ENCODE results near the gene WASL.

Gene WASL

GRCh38 chr7:123723913-123724312, 24.9 kb downstream of the WASL start:
- no peak for TF ChIP-seq USF1 (IDR thresholded peaks at IDR 0.05)
- no peak for TF ChIP-seq FOXM1 (IDR thresholded peaks at IDR 0.05; ENCODE audit: borderline replicate concordance, low read depth)
- no peak for TF ChIP-seq RAD21 (IDR thresholded peaks at IDR 0.05; ENCODE audit: low read depth)
- no peak for TF ChIP-seq NFIC (IDR thresholded peaks at IDR 0.05)

DNA sequence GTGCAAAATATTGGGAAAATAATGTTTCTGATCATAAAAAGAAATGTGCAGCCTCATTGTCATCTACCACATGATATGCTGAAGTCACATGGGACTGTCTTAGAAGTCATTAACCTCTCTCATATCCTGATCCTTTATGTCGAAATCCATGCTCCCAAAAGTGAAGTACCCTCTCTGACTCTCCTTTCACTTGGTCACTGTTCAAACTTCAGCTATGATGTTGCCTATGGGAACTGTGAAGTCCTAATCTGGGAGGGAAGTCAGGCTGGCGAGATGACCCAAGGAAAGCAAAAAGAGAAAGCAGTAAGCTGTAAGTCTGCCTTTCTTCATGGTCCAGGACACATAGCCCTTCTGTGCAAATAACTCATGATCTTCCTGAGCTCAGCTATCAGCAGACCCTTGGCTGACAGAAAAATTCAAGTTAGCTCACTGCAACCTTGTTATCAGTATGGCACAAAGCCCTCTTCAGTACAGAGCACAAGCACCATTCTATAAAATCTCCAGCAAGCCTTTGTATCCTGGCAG, 29.5 kb downstream of the WASL start:
- TF ChIP-seq ZBTB7A (IDR thresholded peaks at IDR 0.05; ENCODE audit: low read depth): no peak
- TF ChIP-seq, protein P1, sequence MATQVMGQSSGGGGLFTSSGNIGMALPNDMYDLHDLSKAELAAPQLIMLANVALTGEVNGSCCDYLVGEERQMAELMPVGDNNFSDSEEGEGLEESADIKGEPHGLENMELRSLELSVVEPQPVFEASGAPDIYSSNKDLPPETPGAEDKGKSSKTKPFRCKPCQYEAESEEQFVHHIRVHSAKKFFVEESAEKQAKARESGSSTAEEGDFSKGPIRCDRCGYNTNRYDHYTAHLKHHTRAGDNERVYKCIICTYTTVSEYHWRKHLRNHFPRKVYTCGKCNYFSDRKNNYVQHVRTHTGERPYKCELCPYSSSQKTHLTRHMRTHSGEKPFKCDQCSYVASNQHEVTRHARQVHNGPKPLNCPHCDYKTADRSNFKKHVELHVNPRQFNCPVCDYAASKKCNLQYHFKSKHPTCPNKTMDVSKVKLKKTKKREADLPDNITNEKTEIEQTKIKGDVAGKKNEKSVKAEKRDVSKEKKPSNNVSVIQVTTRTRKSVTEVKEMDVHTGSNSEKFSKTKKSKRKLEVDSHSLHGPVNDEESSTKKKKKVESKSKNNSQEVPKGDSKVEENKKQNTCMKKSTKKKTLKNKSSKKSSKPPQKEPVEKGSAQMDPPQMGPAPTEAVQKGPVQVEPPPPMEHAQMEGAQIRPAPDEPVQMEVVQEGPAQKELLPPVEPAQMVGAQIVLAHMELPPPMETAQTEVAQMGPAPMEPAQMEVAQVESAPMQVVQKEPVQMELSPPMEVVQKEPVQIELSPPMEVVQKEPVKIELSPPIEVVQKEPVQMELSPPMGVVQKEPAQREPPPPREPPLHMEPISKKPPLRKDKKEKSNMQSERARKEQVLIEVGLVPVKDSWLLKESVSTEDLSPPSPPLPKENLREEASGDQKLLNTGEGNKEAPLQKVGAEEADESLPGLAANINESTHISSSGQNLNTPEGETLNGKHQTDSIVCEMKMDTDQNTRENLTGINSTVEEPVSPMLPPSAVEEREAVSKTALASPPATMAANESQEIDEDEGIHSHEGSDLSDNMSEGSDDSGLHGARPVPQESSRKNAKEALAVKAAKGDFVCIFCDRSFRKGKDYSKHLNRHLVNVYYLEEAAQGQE (IDR thresholded peaks at IDR 0.05; ENCODE audit: low read depth): no peak
- TF ChIP-seq USF1 (IDR thresholded peaks at IDR 0.05): no peak
- no peak for TF ChIP-seq TAF1 (IDR thresholded peaks at IDR 0.05; ENCODE audit: low read depth)
- TF ChIP-seq, protein P2, sequence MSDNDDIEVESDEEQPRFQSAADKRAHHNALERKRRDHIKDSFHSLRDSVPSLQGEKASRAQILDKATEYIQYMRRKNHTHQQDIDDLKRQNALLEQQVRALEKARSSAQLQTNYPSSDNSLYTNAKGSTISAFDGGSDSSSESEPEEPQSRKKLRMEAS (IDR thresholded peaks at IDR 0.05): no peak
- TF ChIP-seq EP300 (IDR thresholded peaks at IDR 0.05; ENCODE audit: borderline replicate concordance): no peak
- TF ChIP-seq YY1 (IDR thresholded peaks at IDR 0.05; ENCODE audit: low read depth): no peak
- no peak for TF ChIP-seq NFIC (IDR thresholded peaks at IDR 0.05)
- no peak for TF ChIP-seq TCF12 (IDR thresholded peaks at IDR 0.05; ENCODE audit: low read depth)

DNA sequence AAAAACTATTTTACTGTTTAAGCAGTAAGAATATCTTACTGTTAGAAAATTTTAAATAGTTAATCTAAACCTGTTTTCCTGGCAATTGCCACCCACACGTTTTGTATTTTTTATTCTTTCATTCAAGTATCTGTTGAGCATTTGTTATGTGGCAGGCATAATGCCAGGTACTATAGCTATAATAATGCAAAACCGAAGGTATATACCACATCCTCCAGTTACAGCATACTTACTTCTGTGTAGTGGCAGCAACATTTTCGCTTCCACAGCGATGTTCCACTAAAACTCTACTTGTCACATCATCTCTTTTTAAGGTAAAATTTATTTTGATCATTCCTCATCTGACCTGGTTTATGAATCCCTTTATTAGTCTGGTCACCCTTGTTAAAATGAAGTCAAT, 30.0 kb downstream of the WASL start:
- TF ChIP-seq RAD21 (IDR thresholded peaks at IDR 0.05; ENCODE audit: low read depth) (no peak), CREB1 (IDR thresholded peaks at IDR 0.05; ENCODE audit: low read depth) (no peak), YY1 (IDR thresholded peaks at IDR 0.05; ENCODE audit: low read depth) (no peak), EP300 (IDR thresholded peaks at IDR 0.05; ENCODE audit: borderline replicate concordance) (no peak), USF1 (IDR thresholded peaks at IDR 0.05) (no peak), ZBTB7A (IDR thresholded peaks at IDR 0.05; ENCODE audit: low read depth) (no peak), TCF12 (IDR thresholded peaks at IDR 0.05; ENCODE audit: low read depth) (no peak), NFIC (IDR thresholded peaks at IDR 0.05) (no peak), FOXM1 (IDR thresholded peaks at IDR 0.05; ENCODE audit: borderline replicate concordance, low read depth) (no peak), EGR1 (IDR thresholded peaks at IDR 0.05) (no peak), TAF1 (IDR thresholded peaks at IDR 0.05; ENCODE audit: low read depth) (no peak), TEAD4 (IDR thresholded peaks at IDR 0.05) (no peak), CEBPB (IDR thresholded peaks at IDR 0.05) (no peak)
- TF ChIP-seq, protein P2 (IDR thresholded peaks at IDR 0.05): no peak
- TF ChIP-seq, protein P1 (IDR thresholded peaks at IDR 0.05; ENCODE audit: low read depth): no peak

GRCh38 chr7:123717689-123718088, 31.1 kb downstream of the WASL start:
- no peak for TF ChIP-seq TEAD4 (IDR thresholded peaks at IDR 0.05)
- TF ChIP-seq FOXM1 (IDR thresholded peaks at IDR 0.05; ENCODE audit: borderline replicate concordance, low read depth): no peak
- no peak for TF ChIP-seq USF1 (IDR thresholded peaks at IDR 0.05)
- TF ChIP-seq CEBPB (IDR thresholded peaks at IDR 0.05): no peak
- TF ChIP-seq, protein P2 (IDR thresholded peaks at IDR 0.05): no peak
- TF ChIP-seq, protein P1 (IDR thresholded peaks at IDR 0.05; ENCODE audit: low read depth): no peak
- TF ChIP-seq TCF12 (IDR thresholded peaks at IDR 0.05; ENCODE audit: low read depth): no peak
- no peak for TF ChIP-seq EGR1 (IDR thresholded peaks at IDR 0.05)
- no peak for TF ChIP-seq YY1 (IDR thresholded peaks at IDR 0.05; ENCODE audit: low read depth)
- TF ChIP-seq TAF1 (IDR thresholded peaks at IDR 0.05; ENCODE audit: low read depth): no peak
- TF ChIP-seq EP300 (IDR thresholded peaks at IDR 0.05; ENCODE audit: borderline replicate concordance): no peak
- no peak for TF ChIP-seq CREB1 (IDR thresholded peaks at IDR 0.05; ENCODE audit: low read depth)
